HepG2 (cell line): ENCODE measurements around the gene FGD2. TPM values are rescaled to one million over a fixed set of nuclear protein-coding genes. Genes with fewer than 3 reads are reported as not detected.

Source experiments
- ARNT ChIP-seq: fragments of 450-650 bp; IDR thresholded peaks from 2 replicates; pipeline ENCODE4 v1.6.1; 2017
- CBX1 ChIP-seq: IDR thresholded peaks from one replicate; pipeline ENCODE4 v1.6.1; 2016; ENCODE audit warnings: antibody characterized with exemption, low read depth
- ETV6 ChIP-seq: sonication (generic); formaldehyde crosslinking; conservative IDR thresholded peaks from 2 replicates; pipeline ENCODE4 v1.4.0; 2020; ENCODE audit warnings: missing genetic modification reagents
- FOXO4 ChIP-seq: sonication (generic); formaldehyde crosslinking; conservative IDR thresholded peaks from 2 replicates; pipeline ENCODE4 v1.8.1; 2023; ENCODE audit warnings: missing genetic modification reagents
- HOMEZ ChIP-seq: IDR thresholded peaks from 2 replicates; pipeline ENCODE4 v1.6.1; 2016; ENCODE audit warnings: low read depth
- JUND ChIP-seq: sonication (generic); formaldehyde crosslinking; IDR thresholded peaks from 2 replicates; pipeline ENCODE4 v1.8.0; 2022; ENCODE audit warnings: mild to moderate bottlenecking, missing genetic modification reagents
- MTA3 ChIP-seq: sonication (generic); formaldehyde crosslinking; IDR thresholded peaks from 2 replicates; pipeline ENCODE4 v1.4.0; 2020; ENCODE audit warnings: missing genetic modification reagents
- NR2F1 ChIP-seq, 2 experiments: fragments of 450-650 bp in 1 of 2; formaldehyde crosslinking in 1 of 2; IDR thresholded peaks; 2 replicates each; pipeline versions ENCODE4 v1.5.0 to v1.6.1; 2016 to 2020; ENCODE audit warnings: mild to moderate bottlenecking in 1 of 2, missing compliant biosample characterization in 1 of 2, missing genetic modification reagents in 1 of 2, moderate library complexity in 1 of 2
- PHF21A ChIP-seq: sonication (generic); formaldehyde crosslinking; IDR thresholded peaks from 2 replicates; pipeline ENCODE4 v1.5.0; 2020; ENCODE audit warnings: mild to moderate bottlenecking, missing genetic modification reagents
- PRDM15 ChIP-seq: sonication (generic); formaldehyde crosslinking; IDR thresholded peaks from 2 replicates; pipeline ENCODE4 v1.4.0; 2020; ENCODE audit warnings: missing genetic modification reagents
- RFX3 ChIP-seq: IDR thresholded peaks from 2 replicates; pipeline ENCODE4 v1.6.1; 2016; ENCODE audit warnings: missing biosample characterization, missing genetic modification reagents
- SCMH1 ChIP-seq: sonication (generic); formaldehyde crosslinking; IDR thresholded peaks from 2 replicates; pipeline ENCODE4 v1.9.0; 2021; ENCODE audit warnings: missing genetic modification reagents, mild to moderate bottlenecking, borderline replicate concordance
- SRF ChIP-seq: IDR thresholded peaks from 2 replicates; pipeline ENCODE4 v1.6.1; 2011; ENCODE audit warnings: mild to moderate bottlenecking, low read depth, low read length, moderate library complexity
- STAG1 ChIP-seq: sonication (generic); formaldehyde crosslinking; IDR thresholded peaks from 2 replicates; pipeline ENCODE4 v1.4.0; 2020; ENCODE audit warnings: missing genetic modification reagents
- TFAP4 ChIP-seq: sonication (generic); IDR thresholded peaks from 2 replicates; pipeline ENCODE4 v1.6.1; 2016; ENCODE audit warnings: low read depth, borderline replicate concordance
- ZNF546 ChIP-seq: sonication (generic); formaldehyde crosslinking; conservative IDR thresholded peaks from 2 replicates; pipeline ENCODE4 v1.8.1; 2023; ENCODE audit warnings: mild to moderate bottlenecking, missing genetic modification reagents
- ZNF574 ChIP-seq: sonication (generic); formaldehyde crosslinking; IDR thresholded peaks from 2 replicates; pipeline ENCODE4 v1.4.0; 2020; ENCODE audit warnings: missing genetic modification reagents
- ZNF703 ChIP-seq: sonication (generic); formaldehyde crosslinking; IDR thresholded peaks from 2 replicates; pipeline ENCODE4 v1.5.1; 2020; ENCODE audit warnings: missing genetic modification reagents, mild to moderate bottlenecking, moderate library complexity, borderline replicate concordance
- ZNF746 ChIP-seq: sonication (generic); formaldehyde crosslinking; IDR thresholded peaks from 2 replicates; pipeline ENCODE4 v1.8.0; 2022; ENCODE audit warnings: mild to moderate bottlenecking, missing genetic modification reagents
- polyA plus RNA-seq, 8 experiments: library from polyadenylated mRNA; depleted of rRNA in 3 of 8; stranded (reverse) in 7 of 8; unstranded in 1 of 8; fragments of >200 nt; fragmentation: Illumina TruSeq in 4 of 8; extraction: Trizol in 4 of 8; gene quantifications; 2 replicates each; pipeline versions ENCODE4 v1.2.1 to v1.2.3, GENCODE V29; 2011 to 2016; ENCODE audit warnings: low read depth in 4 of 8, missing spikeins in 1 of 8, mixed read lengths in 1 of 8; ENCODE audit not compliant: insufficient read depth in 1 of 8
- total RNA-seq, 5 experiments: library from RNA; depleted of rRNA; stranded (reverse); fragments of >200 nt; fragmentation: Illumina TruSeq; extraction: Trizol; gene quantifications; 2 replicates each; pipeline ENCODE4 v1.2.3, GENCODE V29; 2016; ENCODE audit warnings: low read depth in 1 of 5

Gene FGD2
- total and polyA plus RNA-seq, 2 of the 13 experiments (the other 11 are each of a cell fraction or from before 2014, with no cell fraction given) = not detected

- TF ChIP-seq SRF = no peak
- no peak for TF ChIP-seq JUND
- TF ChIP-seq ZNF703 (CRISPR knock-in tag) = no peak
- TF ChIP-seq NR2F1 (CRISPR knock-in tag; IDR thresholded peaks at IDR 0.05) = peak in 1 of 2 experiments; percentile 62; a peak in 2 of 4 replicates
- no peak for TF ChIP-seq ETV6
- peak; percentile 66; the same call in 1 of the 2 replicates for TF ChIP-seq ZNF574 (CRISPR knock-in tag)
- no peak for TF ChIP-seq CBX1
- no peak for TF ChIP-seq MTA3 (CRISPR knock-in tag)
- no peak for TF ChIP-seq ARNT
- no peak for TF ChIP-seq RFX3 (CRISPR knock-in tag)
- TF ChIP-seq PHF21A (CRISPR knock-in tag) = peak; percentile 95
- peak; percentile 71; the same call in 1 of the 2 replicates for TF ChIP-seq ZNF746
- TF ChIP-seq ZNF546 (CRISPR knock-in tag) = no peak
- TF ChIP-seq PRDM15 (CRISPR knock-in tag) = no peak; the same call in 1 of the 2 replicates
- TF ChIP-seq FOXO4 (CRISPR knock-in tag) = no peak
- peak; percentile 90 for TF ChIP-seq STAG1 (CRISPR knock-in tag)
- TF ChIP-seq TFAP4 = peak; percentile 77
- peak; percentile 78 for TF ChIP-seq HOMEZ (CRISPR knock-in tag)
- TF ChIP-seq SCMH1 (CRISPR knock-in tag) = no peak
These were observed 54.1 kb downstream of the FGD2 start (continued) for GRCh38 chr6:37059344-37060194.
